ACHN (cell line): ENCODE data around the gene LYRM2.

Experiments used
- DNase-seq: peaks from one replicate; pipeline ENCODE4 v3.0.0-alpha.2; 2015
- in situ Hi-C: cut with HindIII; loops from 2 replicates; pipeline ENCODE4 v1.10.0; 2017; ENCODE audit warnings: low sequenced_read_pairs, low pct_ligation_motif_present, low pct_unique_long_range_greater_than_20kb

LYRM2 gene

GRCh38 chr6:89567630-89568390 lies 70.7 kb downstream of the LYRM2 start:
- in situ Hi-C loops: no loop called here
- DNase-seq: no peak

- in situ Hi-C loops: no loop called here
- DNase-seq: no peak
These were observed 71.5 kb downstream of the LYRM2 start for GRCh38 chr6:89566930-89567629.

GRCh38 chr6:89566008-89566800 lies 72.3 kb downstream of the LYRM2 start:
- DNase-seq: no peak
- in situ Hi-C loops: no loop called here

- in situ Hi-C loops: no loop called here
- no peak for DNase-seq
These were observed 73.7 kb downstream of the LYRM2 start for GRCh38 chr6:89564752-89565427.

GRCh38 chr6:89563866-89564265 lies 74.7 kb downstream of the LYRM2 start:
- no peak for DNase-seq
- in situ Hi-C loops: no loop called here

GRCh38 chr6:89562093-89562973 lies 76.2 kb downstream of the LYRM2 start:
- in situ Hi-C loops: no loop called here
- DNase-seq: no peak

GRCh38 chr6:89559487-89559886 lies 79.1 kb downstream of the LYRM2 start:
- in situ Hi-C loops: no loop called here
- DNase-seq: no peak

- DNase-seq: no peak
- in situ Hi-C loops: no loop called here
These were observed 82.7 kb downstream of the LYRM2 start for GRCh38 chr6:89555806-89556205.

- DNase-seq: no peak
These were observed 83.5 kb downstream of the LYRM2 start for GRCh38 chr6:89555031-89555430.

GRCh38 chr6:89554106-89554505 lies 84.4 kb downstream of the LYRM2 start:
- in situ Hi-C loops: no loop called here
- no peak for DNase-seq

More at GRCh38 chr6:89555031-89555430, 83.5 kb downstream of the LYRM2 start:
- in situ Hi-C loops: no loop called here

GRCh38 chr6:89553431-89553830 lies 85.1 kb downstream of the LYRM2 start:
- DNase-seq: no peak
- in situ Hi-C loops: no loop called here

- in situ Hi-C loops: no loop called here
- no peak for DNase-seq
These were observed 91.3 kb downstream of the LYRM2 start for GRCh38 chr6:89547281-89547680.

GRCh38 chr6:89542866-89543265 lies 95.7 kb downstream of the LYRM2 start:
- in situ Hi-C loops: no loop called here
- no peak for DNase-seq

- DNase-seq: no peak
- in situ Hi-C loops: no loop called here
These were observed 96.3 kb downstream of the LYRM2 start for GRCh38 chr6:89542081-89542857.

GRCh38 chr6:89539779-89540178 lies 98.8 kb downstream of the LYRM2 start:
- in situ Hi-C loops: no loop called here
- no peak for DNase-seq

GRCh38 chr6:89536231-89536630 lies 102.3 kb downstream of the LYRM2 start:
- in situ Hi-C loops: no loop called here
- DNase-seq: no peak

GRCh38 chr6:89530982-89531381 lies 107.6 kb downstream of the LYRM2 start:
- in situ Hi-C loops: no loop called here
- DNase-seq: no peak
